ENCODE results near the gene PNPT1. TPM values are rescaled to one million over a fixed set of nuclear protein-coding genes. Genes with fewer than 3 reads are reported as not detected.
A peak's percentile ranks its signal among the peaks of the same experiment; 100 is the strongest.

Gene PNPT1
- total and polyA plus RNA-seq, 2 of the 13 experiments (the other 11 are each of a cell fraction or from before 2014, with no cell fraction given), result 23.4 to 61.0 TPM

DNA sequence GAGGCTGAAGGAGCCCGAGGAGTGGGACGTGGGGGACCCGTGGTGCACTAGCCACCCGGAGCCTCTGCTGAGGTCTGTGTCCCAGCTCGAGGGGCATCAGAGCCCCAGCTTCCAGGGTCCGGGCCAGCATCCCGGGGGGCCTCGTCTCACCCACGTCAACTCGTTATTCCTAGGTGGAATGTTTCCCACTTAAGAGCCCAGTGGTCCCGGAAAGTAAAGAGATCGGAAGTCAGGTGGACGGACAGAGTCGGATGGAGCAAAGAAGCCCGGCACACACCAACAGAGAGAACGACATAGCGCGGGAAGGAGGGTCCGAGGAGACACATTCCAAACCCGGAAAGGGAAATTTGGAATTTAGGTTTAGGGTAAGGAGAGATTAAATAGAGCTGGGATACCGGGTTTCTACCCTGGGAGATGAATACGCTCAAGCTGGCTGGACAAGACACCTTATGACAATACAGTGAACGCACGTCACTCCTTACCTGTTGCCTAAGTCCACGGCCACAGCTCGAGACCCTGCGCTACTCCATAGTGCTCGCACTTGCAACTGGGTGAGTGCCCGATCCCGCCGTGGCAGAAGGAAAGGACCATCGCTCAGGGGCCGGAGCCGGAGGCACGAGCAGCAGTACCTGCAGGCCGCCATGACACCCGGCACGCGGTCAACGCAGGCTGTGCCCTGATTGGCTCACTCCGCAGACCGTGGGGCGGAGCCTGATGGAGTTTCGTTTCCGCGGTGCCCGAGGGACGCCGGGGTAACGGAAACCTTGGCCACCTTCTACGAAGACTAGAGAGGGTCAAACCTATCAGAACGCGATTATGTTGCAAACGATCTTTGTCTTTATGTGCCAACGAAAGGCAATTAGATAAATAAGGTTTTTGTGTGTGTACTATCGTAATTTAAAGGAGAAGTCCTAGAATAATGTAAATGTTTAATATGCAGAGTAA, at the start of gene PNPT1 (continued):
- TF ChIP-seq, protein P1, sequence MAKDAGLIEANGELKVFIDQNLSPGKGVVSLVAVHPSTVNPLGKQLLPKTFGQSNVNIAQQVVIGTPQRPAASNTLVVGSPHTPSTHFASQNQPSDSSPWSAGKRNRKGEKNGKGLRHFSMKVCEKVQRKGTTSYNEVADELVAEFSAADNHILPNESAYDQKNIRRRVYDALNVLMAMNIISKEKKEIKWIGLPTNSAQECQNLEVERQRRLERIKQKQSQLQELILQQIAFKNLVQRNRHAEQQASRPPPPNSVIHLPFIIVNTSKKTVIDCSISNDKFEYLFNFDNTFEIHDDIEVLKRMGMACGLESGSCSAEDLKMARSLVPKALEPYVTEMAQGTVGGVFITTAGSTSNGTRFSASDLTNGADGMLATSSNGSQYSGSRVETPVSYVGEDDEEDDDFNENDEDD (CRISPR knock-in tag; IDR thresholded peaks at IDR 0.05; ENCODE audit: borderline replicate concordance), result peak; percentile 93
- TF ChIP-seq ZNF253 (CRISPR knock-in tag; IDR thresholded peaks at IDR 0.05; ENCODE audit: borderline replicate concordance) (peak; percentile 94), ARHGAP35 (CRISPR knock-in tag; IDR thresholded peaks at IDR 0.05; ENCODE audit: borderline replicate concordance) (peak; percentile 88), PRMT3 (CRISPR knock-in tag; IDR thresholded peaks at IDR 0.05; ENCODE audit: borderline replicate concordance, low read depth) (peak; percentile 89; the same call in 1 of the 2 replicates), SRY (CRISPR knock-in tag; IDR thresholded peaks at IDR 0.05) (peak; percentile 92; the same call in 1 of the 2 replicates), NR2F1 (CRISPR knock-in tag; IDR thresholded peaks at IDR 0.05) (no peak), ZNF382 (CRISPR knock-in tag; IDR thresholded peaks at IDR 0.05; ENCODE audit: borderline replicate concordance) (no peak), ZC3H13 (CRISPR knock-in tag; IDR thresholded peaks at IDR 0.05) (peak; percentile 76; the same call in 1 of the 2 replicates), ZFAT (CRISPR knock-in tag; conservative IDR thresholded peaks at IDR 0.05) (no peak), ZNF780A (CRISPR knock-in tag; IDR thresholded peaks at IDR 0.05) (peak; percentile 82; the same call in 1 of the 2 replicates)
- TF ChIP-seq, protein P2, sequence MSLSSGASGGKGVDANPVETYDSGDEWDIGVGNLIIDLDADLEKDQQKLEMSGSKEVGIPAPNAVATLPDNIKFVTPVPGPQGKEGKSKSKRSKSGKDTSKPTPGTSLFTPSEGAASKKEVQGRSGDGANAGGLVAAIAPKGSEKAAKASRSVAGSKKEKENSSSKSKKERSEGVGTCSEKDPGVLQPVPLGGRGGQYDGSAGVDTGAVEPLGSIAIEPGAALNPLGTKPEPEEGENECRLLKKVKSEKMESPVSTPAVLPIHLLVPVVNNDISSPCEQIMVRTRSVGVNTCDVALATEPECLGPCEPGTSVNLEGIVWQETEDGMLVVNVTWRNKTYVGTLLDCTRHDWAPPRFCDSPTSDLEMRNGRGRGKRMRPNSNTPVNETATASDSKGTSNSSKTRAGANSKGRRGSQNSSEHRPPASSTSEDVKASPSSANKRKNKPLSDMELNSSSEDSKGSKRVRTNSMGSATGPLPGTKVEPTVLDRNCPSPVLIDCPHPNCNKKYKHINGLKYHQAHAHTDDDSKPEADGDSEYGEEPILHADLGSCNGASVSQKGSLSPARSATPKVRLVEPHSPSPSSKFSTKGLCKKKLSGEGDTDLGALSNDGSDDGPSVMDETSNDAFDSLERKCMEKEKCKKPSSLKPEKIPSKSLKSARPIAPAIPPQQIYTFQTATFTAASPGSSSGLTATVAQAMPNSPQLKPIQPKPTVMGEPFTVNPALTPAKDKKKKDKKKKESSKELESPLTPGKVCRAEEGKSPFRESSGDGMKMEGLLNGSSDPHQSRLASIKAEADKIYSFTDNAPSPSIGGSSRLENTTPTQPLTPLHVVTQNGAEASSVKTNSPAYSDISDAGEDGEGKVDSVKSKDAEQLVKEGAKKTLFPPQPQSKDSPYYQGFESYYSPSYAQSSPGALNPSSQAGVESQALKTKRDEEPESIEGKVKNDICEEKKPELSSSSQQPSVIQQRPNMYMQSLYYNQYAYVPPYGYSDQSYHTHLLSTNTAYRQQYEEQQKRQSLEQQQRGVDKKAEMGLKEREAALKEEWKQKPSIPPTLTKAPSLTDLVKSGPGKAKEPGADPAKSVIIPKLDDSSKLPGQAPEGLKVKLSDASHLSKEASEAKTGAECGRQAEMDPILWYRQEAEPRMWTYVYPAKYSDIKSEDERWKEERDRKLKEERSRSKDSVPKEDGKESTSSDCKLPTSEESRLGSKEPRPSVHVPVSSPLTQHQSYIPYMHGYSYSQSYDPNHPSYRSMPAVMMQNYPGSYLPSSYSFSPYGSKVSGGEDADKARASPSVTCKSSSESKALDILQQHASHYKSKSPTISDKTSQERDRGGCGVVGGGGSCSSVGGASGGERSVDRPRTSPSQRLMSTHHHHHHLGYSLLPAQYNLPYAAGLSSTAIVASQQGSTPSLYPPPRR (CRISPR knock-in tag; IDR thresholded peaks at IDR 0.05; ENCODE audit: borderline replicate concordance), result peak; percentile 25; the same call in 1 of the 2 replicates
- TF ChIP-seq, protein P3, sequence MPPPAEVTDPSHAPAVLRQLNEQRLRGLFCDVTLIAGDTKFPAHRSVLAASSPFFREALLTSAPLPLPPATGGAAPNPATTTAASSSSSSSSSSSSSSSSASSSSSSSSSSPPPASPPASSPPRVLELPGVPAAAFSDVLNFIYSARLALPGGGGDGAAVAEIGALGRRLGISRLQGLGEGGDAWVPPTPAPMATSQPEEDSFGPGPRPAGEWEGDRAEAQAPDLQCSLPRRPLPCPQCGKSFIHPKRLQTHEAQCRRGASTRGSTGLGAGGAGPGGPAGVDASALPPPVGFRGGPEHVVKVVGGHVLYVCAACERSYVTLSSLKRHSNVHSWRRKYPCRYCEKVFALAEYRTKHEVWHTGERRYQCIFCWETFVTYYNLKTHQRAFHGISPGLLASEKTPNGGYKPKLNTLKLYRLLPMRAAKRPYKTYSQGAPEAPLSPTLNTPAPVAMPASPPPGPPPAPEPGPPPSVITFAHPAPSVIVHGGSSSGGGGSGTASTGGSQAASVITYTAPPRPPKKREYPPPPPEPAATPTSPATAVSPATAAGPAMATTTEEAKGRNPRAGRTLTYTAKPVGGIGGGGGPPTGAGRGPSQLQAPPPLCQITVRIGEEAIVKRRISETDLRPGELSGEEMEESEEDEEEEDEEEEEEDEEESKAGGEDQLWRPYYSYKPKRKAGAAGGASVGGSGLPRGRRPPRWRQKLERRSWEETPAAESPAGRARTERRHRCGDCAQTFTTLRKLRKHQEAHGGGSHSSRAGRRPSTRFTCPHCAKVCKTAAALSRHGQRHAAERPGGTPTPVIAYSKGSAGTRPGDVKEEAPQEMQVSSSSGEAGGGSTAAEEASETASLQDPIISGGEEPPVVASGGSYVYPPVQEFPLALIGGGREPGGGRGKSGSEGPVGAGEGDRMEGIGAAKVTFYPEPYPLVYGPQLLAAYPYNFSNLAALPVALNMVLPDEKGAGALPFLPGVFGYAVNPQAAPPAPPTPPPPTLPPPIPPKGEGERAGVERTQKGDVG (CRISPR knock-in tag; IDR thresholded peaks at IDR 0.05; ENCODE audit: borderline replicate concordance), result no peak
- TF ChIP-seq, protein P4, sequence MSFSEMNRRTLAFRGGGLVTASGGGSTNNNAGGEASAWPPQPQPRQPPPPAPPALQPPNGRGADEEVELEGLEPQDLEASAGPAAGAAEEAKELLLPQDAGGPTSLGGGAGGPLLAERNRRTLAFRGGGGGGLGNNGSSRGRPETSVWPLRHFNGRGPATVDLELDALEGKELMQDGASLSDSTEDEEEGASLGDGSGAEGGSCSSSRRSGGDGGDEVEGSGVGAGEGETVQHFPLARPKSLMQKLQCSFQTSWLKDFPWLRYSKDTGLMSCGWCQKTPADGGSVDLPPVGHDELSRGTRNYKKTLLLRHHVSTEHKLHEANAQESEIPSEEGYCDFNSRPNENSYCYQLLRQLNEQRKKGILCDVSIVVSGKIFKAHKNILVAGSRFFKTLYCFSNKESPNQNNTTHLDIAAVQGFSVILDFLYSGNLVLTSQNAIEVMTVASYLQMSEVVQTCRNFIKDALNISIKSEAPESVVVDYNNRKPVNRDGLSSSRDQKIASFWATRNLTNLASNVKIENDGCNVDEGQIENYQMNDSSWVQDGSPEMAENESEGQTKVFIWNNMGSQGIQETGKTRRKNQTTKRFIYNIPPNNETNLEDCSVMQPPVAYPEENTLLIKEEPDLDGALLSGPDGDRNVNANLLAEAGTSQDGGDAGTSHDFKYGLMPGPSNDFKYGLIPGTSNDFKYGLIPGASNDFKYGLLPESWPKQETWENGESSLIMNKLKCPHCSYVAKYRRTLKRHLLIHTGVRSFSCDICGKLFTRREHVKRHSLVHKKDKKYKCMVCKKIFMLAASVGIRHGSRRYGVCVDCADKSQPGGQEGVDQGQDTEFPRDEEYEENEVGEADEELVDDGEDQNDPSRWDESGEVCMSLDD (CRISPR knock-in tag; IDR thresholded peaks at IDR 0.05; ENCODE audit: borderline replicate concordance), result 0 out of 2 replicates have a peak, but pooled peaks have one; percentile 63
